SIG-M5 treated with dmso at 0.1 percent for 504 hours (cell line): ENCODE measurements around the gene ANKRD9.
"Not testable (repeated sequence)": the region's sequence is repeated elsewhere in the genome, so short reads cannot be mapped to it uniquely, and the experiment has no call there.

Experiments
- DNase-seq: peaks from one replicate; lab custom pipeline; 2025; ENCODE audit not compliant: unreplicated experiment; lab: John Stamatoyannopoulos, UW

Gene ANKRD9

GRCh38 chr14:102509746-102510615 is at the start of gene ANKRD9:
ANKRD9 (minus strand) TSS chr14:102509776; CDS start chr14:102507889, 1,887 bp downstream.
- peak; percentile 90 for DNase-seq

GRCh38 chr14:102558556-102558955 is 49.0 kb upstream of the ANKRD9 start:
- DNase-seq = no peak

GRCh38 chr14:102557434-102558226 is 48.1 kb upstream of the ANKRD9 start:
- no peak for DNase-seq

GRCh38 chr14:102556098-102556677 is 46.6 kb upstream of the ANKRD9 start:
- no peak for DNase-seq

GRCh38 chr14:102554821-102555819 is 45.5 kb upstream of the ANKRD9 start:
- no peak for DNase-seq

- no peak for DNase-seq
Measured at GRCh38 chr14:102551995-102552705, 42.6 kb upstream of the ANKRD9 start.

- DNase-seq = not testable (repeated sequence)
Measured at GRCh38 chr14:102550927-102551401, 41.4 kb upstream of the ANKRD9 start.

GRCh38 chr14:102548616-102549240 is 39.2 kb upstream of the ANKRD9 start:
- DNase-seq = no peak

- DNase-seq = no peak
Measured at GRCh38 chr14:102545461-102546265, 36.1 kb upstream of the ANKRD9 start.

GRCh38 chr14:102544747-102545460 is 35.3 kb upstream of the ANKRD9 start:
- DNase-seq = no peak

- no peak for DNase-seq
Measured at GRCh38 chr14:102544046-102544746, 34.6 kb upstream of the ANKRD9 start.

GRCh38 chr14:102541771-102542170 is 32.2 kb upstream of the ANKRD9 start:
- DNase-seq = no peak

GRCh38 chr14:102541029-102541491 is 31.5 kb upstream of the ANKRD9 start:
- not testable (repeated sequence) for DNase-seq

GRCh38 chr14:102540315-102541028 is 30.9 kb upstream of the ANKRD9 start:
- no peak for DNase-seq

GRCh38 chr14:102539544-102540314 is 30.2 kb upstream of the ANKRD9 start:
- no peak for DNase-seq
